Neuronal stem cell (in vitro differentiated cells): Measurements from ENCODE around the gene NEMF.
"Not testable (repeated sequence)": the region's sequence is repeated elsewhere in the genome, so short reads cannot be mapped to it uniquely, and the experiment has no call there.

Experiments
- DNase-seq: peaks from one replicate; pipeline ENCODE4 v3.0.0-alpha.2; 2013; ENCODE audit warnings: low spot score
- H2AFZ ChIP-seq: one replicate; pipeline ENCODE4 v1.6.1; 2013; ENCODE audit warnings: mild to moderate bottlenecking, low read length, inconsistent platforms
- H2AK5ac ChIP-seq: 2 replicates; pipeline ENCODE4 v1.6.1; 2013; ENCODE audit warnings: low read depth, mild to moderate bottlenecking, inconsistent platforms, low read length, moderate library complexity, mixed read lengths
- H2BK120ac ChIP-seq: 2 replicates; pipeline ENCODE4 v1.6.1; 2013; ENCODE audit warnings: low read depth, mild to moderate bottlenecking, inconsistent platforms, low read length, moderate library complexity, mixed read lengths
- H2BK12ac ChIP-seq: one replicate; pipeline ENCODE4 v1.6.1; 2013; ENCODE audit warnings: low read length, inconsistent platforms
- H2BK15ac ChIP-seq: 2 replicates; pipeline ENCODE4 v1.6.1; 2013; ENCODE audit warnings: mild to moderate bottlenecking, low read length, inconsistent platforms, mixed read lengths
- H2BK5ac ChIP-seq: one replicate; pipeline ENCODE4 v1.6.1; 2013; ENCODE audit warnings: inconsistent platforms, mild to moderate bottlenecking, low read length, moderate library complexity
- H3K14ac ChIP-seq: one replicate; pipeline ENCODE4 v1.6.1; 2013; ENCODE audit warnings: low read length, inconsistent platforms
- H3K18ac ChIP-seq: 2 replicates; pipeline ENCODE4 v1.6.1; 2013; ENCODE audit warnings: low read length, inconsistent platforms
- H3K23ac ChIP-seq: 2 replicates; pipeline ENCODE4 v1.6.1; 2013; ENCODE audit warnings: low read depth, mild to moderate bottlenecking, mixed read lengths, low read length, inconsistent platforms; ENCODE audit not compliant: poor library complexity
- H3K27ac ChIP-seq: replicated peaks from 3 replicates; pipeline ENCODE4 v1.5.1; 2013; ENCODE audit warnings: low read length, inconsistent platforms
- H3K27me3 ChIP-seq, 3 experiments: 2 replicates each; pipeline ENCODE4 v1.6.1; 2013; ENCODE audit warnings: low read length in 3 of 3, mild to moderate bottlenecking in 2 of 3, inconsistent platforms in 1 of 3, low read depth in 1 of 3, mixed read lengths in 1 of 3, moderate library complexity in 1 of 3; ENCODE audit not compliant: control insufficient read depth in 3 of 3, insufficient read depth in 3 of 3
- H3K36me3 ChIP-seq, 2 donors: replicated peaks in 1 of 2; 2 replicates each; pipeline ENCODE4 v1.6.1; 2013; ENCODE audit warnings: low read length in 2 of 2; ENCODE audit not compliant: control insufficient read depth in 2 of 2, insufficient read depth in 2 of 2
- H3K4ac ChIP-seq: 2 replicates; pipeline ENCODE4 v1.6.1; 2013; ENCODE audit warnings: inconsistent platforms, mild to moderate bottlenecking, low read length, moderate library complexity
- H3K4me1 ChIP-seq, 2 donors: 1 replicate in 1 of 2; 2 replicates in 1 of 2; pipeline ENCODE4 v1.6.1; 2013; ENCODE audit warnings: low read length in 2 of 2, low read depth in 1 of 2; ENCODE audit not compliant: control insufficient read depth in 2 of 2, insufficient read depth in 1 of 2
- H3K4me2 ChIP-seq: one replicate; pipeline ENCODE4 v1.6.1; 2013; ENCODE audit warnings: mild to moderate bottlenecking, low read length, inconsistent platforms; ENCODE audit not compliant: insufficient read depth, poor library complexity, severe bottlenecking
- H3K4me3 ChIP-seq, 2 donors: 2 replicates each; pipeline ENCODE4 v1.5.1; 2013; ENCODE audit warnings: low read length in 2 of 2, mild to moderate bottlenecking in 2 of 2, inconsistent platforms in 1 of 2, moderate library complexity in 1 of 2
- H3K79me1 ChIP-seq: one replicate; pipeline ENCODE4 v1.6.1; 2013; ENCODE audit warnings: low read depth, mild to moderate bottlenecking, inconsistent platforms, low read length, moderate library complexity
- H3K9ac ChIP-seq: one replicate; pipeline ENCODE4 v1.6.1; 2013; ENCODE audit warnings: mild to moderate bottlenecking, low read depth, low read length, inconsistent platforms; ENCODE audit not compliant: poor library complexity
- H3K9me3 ChIP-seq, 2 donors: replicated peaks in 1 of 2; 2 replicates each; pipeline versions ENCODE3 to v1.6.1; 2013; ENCODE audit warnings: low read length in 2 of 2, mild to moderate bottlenecking in 2 of 2, inconsistent platforms in 1 of 2, low read depth in 1 of 2, mixed read lengths in 1 of 2, moderate library complexity in 1 of 2; ENCODE audit not compliant: control insufficient read depth in 2 of 2, insufficient read depth in 1 of 2
- H4K8ac ChIP-seq: one replicate; pipeline ENCODE4 v1.6.1; 2013; ENCODE audit warnings: low read depth, mild to moderate bottlenecking, inconsistent platforms, low read length, moderate library complexity
- H4K91ac ChIP-seq: one replicate; pipeline ENCODE4 v1.6.1; 2013; ENCODE audit warnings: low read length, low read depth, mild to moderate bottlenecking, inconsistent platforms; ENCODE audit not compliant: poor library complexity
- WGBS, 2 donors: extraction: QIAGEN DNeasy Blood & Tissue Kit; methylation state at CpG; one replicate each; pipeline ENCODE4 v1.1.7; 2013; ENCODE audit warnings: missing lambda C conversion rate in 2 of 2, mixed read lengths in 1 of 2; ENCODE audit not compliant: insufficient read length in 2 of 2, insufficient replicate concordance in 1 of 2; ENCODE audit errors: extremely low coverage in 2 of 2; 5-methylcytosine and 5-hydroxymethylcytosine counted together

NEMF gene

GRCh38 chr14:49879646-49880204, 27.1 kb upstream of the NEMF start:
- Histone ChIP-seq H3K4ac (no peak overlapping the region), H3K23ac (no peak overlapping the region), H2BK120ac (no peak overlapping the region), H3K27me3 (no peaks in the 10 kb centered on the region), H2BK15ac (no peak overlapping the region), H3K9me3 (no peaks in the 10 kb centered on the region), H3K4me2 (no peak overlapping the region), H3K14ac (no peak overlapping the region), H2BK5ac (no peak overlapping the region), H3K18ac (no peak overlapping the region), H4K91ac (no peak overlapping the region), H3K79me1 (no peaks in the 10 kb centered on the region), H2AFZ (no peak overlapping the region), H3K4me3 (no peak overlapping the region), H2BK12ac (no peak overlapping the region), H2AK5ac (no peak overlapping the region), H3K36me3 (no peaks in the 10 kb centered on the region), H3K9ac (no peak overlapping the region), H4K8ac (no peak overlapping the region), H3K4me1 (no peaks in the 10 kb centered on the region), H3K27ac (no peak overlapping the region)
- no peak for DNase-seq
- WGBS, 2 donors, result no CpG with 5 or more reads among the region's 8 CpGs

GRCh38 chr14:49876563-49877127, 24.1 kb upstream of the NEMF start:
- H3K4ac ChIP-seq, result no peak overlapping the region
- no peak for DNase-seq
- no peak overlapping the region for H3K14ac ChIP-seq
- H3K4me1 ChIP-seq, result no peaks in the 10 kb centered on the region
- no peak overlapping the region for H2AK5ac ChIP-seq
- H3K9ac ChIP-seq, result no peak overlapping the region
- no peak overlapping the region for H3K4me2 ChIP-seq
- H2BK12ac ChIP-seq, result no peak overlapping the region
- no peak overlapping the region for H3K18ac ChIP-seq
- no peak overlapping the region for H3K4me3 ChIP-seq
- H3K79me1 ChIP-seq, result no peaks in the 10 kb centered on the region
- no peaks in the 10 kb centered on the region for H3K27me3 ChIP-seq
- H3K27ac ChIP-seq, result no peak overlapping the region
- no peak overlapping the region for H3K23ac ChIP-seq
- H2AFZ ChIP-seq, result no peak overlapping the region
- H2BK120ac ChIP-seq, result no peak overlapping the region
- WGBS, 2 donors, result no CpG with 5 or more reads among the region's 4 CpGs
- H4K91ac ChIP-seq, result no peak overlapping the region
- no peak overlapping the region for H2BK15ac ChIP-seq
- no peak overlapping the region for H2BK5ac ChIP-seq
- H3K9me3 ChIP-seq, result no peaks in the 10 kb centered on the region
- H3K36me3 ChIP-seq, result no peaks in the 10 kb centered on the region
- H4K8ac ChIP-seq, result no peak overlapping the region

GRCh38 chr14:49875640-49876198, 23.1 kb upstream of the NEMF start:
- no peaks in the 10 kb centered on the region for H3K36me3 ChIP-seq
- no peak overlapping the region for H3K14ac ChIP-seq
- H3K23ac ChIP-seq, result no peak overlapping the region
- no peaks in the 10 kb centered on the region for H3K27me3 ChIP-seq
- no peaks in the 10 kb centered on the region for H3K9me3 ChIP-seq
- no peak overlapping the region for H3K4ac ChIP-seq
- no peak overlapping the region for H2AFZ ChIP-seq
- no peak overlapping the region for H3K4me3 ChIP-seq
- H3K79me1 ChIP-seq, result no peaks in the 10 kb centered on the region
- H3K9ac ChIP-seq, result no peak overlapping the region
- no peak overlapping the region for H2BK5ac ChIP-seq
- no peak overlapping the region for H3K4me2 ChIP-seq
- no peak overlapping the region for H3K27ac ChIP-seq
- H2BK120ac ChIP-seq, result no peak overlapping the region
- no peak overlapping the region for H4K8ac ChIP-seq
- no peak for DNase-seq
- no peak overlapping the region for H3K18ac ChIP-seq
- no CpG with 5 or more reads among the region's 12 CpGs for WGBS, 2 donors
- no peak overlapping the region for H2BK12ac ChIP-seq
- H4K91ac ChIP-seq, result no peak overlapping the region
- no peak overlapping the region for H2AK5ac ChIP-seq
- H2BK15ac ChIP-seq, result no peak overlapping the region
- H3K4me1 ChIP-seq, result no peaks in the 10 kb centered on the region

GRCh38 chr14:49873548-49873947, 21.0 kb upstream of the NEMF start:
- not testable (repeated sequence) for H3K79me1 ChIP-seq, H3K27ac ChIP-seq, H3K4me3 ChIP-seq, H3K23ac ChIP-seq, H2AK5ac ChIP-seq, H3K9me3 ChIP-seq, H3K18ac ChIP-seq, DNase-seq, H3K9ac ChIP-seq, H2BK12ac ChIP-seq, H3K36me3 ChIP-seq, H2BK120ac ChIP-seq, H4K8ac ChIP-seq, H2AFZ ChIP-seq, H3K4ac ChIP-seq, H2BK15ac ChIP-seq, H3K4me2 ChIP-seq, H4K91ac ChIP-seq, H2BK5ac ChIP-seq, H3K14ac ChIP-seq, H3K4me1 ChIP-seq, H3K27me3 ChIP-seq
- WGBS, 2 donors, result no CpG with 5 or more reads among the region's 6 CpGs
